GM12872 (cell line): ENCODE measurements around the gene ACYP1.

Experiments used
- CTCF ChIP-seq: IDR thresholded peaks from 3 replicates; pipeline ENCODE4 v1.5.1; 2011; ENCODE audit warnings: low read depth, mild to moderate bottlenecking, low read length, moderate library complexity; ENCODE audit not compliant: insufficient read depth

Gene ACYP1

GRCh38 chr14:75040959-75041358, 22.9 kb downstream of the ACYP1 start:
- no peak for TF ChIP-seq CTCF

GRCh38 chr14:75040507-75040906, 23.3 kb downstream of the ACYP1 start:
- no peak for TF ChIP-seq CTCF

- no peak for TF ChIP-seq CTCF
These were observed 30.9 kb downstream of the ACYP1 start for GRCh38 chr14:75032939-75033338.

GRCh38 chr14:75030147-75030546, 33.7 kb downstream of the ACYP1 start:
- no peak for TF ChIP-seq CTCF

GRCh38 chr14:75025876-75026275, 37.9 kb downstream of the ACYP1 start:
- TF ChIP-seq CTCF, result no peak

- TF ChIP-seq CTCF, result no peak
These were observed 38.7 kb downstream of the ACYP1 start for GRCh38 chr14:75025082-75025481.

GRCh38 chr14:75023108-75023507, 40.7 kb downstream of the ACYP1 start:
- no peak for TF ChIP-seq CTCF

- TF ChIP-seq CTCF, result peak; percentile 59
These were observed 41.2 kb downstream of the ACYP1 start for GRCh38 chr14:75022655-75023054.
